GM21529 (cell line): ENCODE data around the gene SDK2.

Experiments used
- ATAC-seq: cut with Tn5 transposase; IDR thresholded peaks from one replicate; pipeline ENCODE4 v1.9.1; 2021; ENCODE audit not compliant: unreplicated experiment

The SDK2 gene

DNA sequence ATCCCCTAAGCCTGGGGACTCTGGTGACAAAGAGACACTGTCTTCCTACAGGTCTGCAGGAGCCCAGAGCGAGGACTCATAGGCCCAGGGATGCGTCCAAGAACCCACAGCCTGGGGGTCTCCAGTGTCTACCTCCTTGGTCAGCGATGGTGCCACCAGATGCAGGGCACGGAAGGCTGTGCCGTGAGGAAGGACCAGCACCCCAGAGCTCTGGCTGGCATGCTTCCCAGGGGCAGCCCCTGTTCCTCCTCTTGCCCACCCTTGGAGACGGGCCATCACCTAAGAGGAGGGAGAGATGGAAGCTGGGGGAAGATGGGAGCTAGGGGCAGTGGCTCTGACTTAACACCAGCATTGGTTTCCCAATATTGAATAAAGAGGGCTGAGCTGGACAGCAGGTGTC, 125.2 kb downstream of the SDK2 start:
- ATAC-seq, result no peak

DNA sequence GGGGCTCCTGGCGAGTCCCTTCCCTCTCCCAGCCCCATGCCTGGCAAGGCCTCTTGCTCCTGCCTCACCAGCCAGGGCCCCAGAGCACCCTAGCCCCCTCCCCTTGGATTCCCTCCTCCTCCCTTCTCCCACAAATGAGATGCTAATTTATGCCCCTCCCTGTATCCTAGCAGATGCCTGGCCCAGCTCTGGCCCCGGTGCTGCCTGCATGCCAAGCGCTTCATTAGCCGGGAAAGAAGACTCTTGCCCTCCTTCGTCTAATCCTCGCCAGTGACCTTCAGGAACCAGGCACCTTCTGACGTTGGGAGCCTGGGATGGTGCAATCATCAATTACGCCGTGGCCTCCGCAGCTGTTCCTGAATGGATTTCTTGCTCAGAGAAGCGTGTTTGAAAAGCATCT, 127.8 kb downstream of the SDK2 start:
- ATAC-seq, result no peak

DNA sequence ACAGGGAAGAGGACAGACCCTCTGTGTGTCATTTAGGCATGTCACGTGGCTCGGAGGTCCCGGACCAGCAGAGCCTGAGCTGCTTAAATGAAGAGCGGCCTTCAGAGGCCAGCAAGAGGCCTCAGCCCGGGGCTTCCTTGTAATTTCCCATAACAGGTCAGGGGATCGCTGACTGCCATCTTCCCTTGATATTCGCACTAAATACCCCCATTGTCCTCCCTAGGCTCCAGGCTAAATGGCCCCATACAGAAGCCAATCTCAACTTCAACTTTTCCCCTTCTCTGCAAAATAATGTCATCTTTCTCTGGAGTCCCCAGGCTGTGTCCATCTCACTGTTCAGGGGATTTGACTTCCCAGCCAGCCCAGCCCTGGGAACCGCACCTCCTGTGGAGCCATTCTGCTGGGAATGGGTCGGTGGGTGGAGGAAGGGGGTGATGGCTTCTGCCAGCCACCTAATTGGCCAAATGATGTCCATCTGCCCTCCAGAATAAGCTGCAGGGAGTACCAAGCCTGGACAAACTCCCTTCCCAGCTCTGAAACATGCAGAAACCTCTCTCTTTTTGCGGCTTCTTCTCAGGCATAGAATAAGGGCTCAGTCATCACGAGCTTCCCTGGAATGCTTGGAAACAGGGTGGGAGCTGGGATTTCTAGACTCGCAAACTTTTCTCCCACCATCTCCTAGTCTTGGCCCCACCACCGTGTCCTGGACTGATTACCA, 129.9 kb downstream of the SDK2 start:
- ATAC-seq, result no peak

GRCh38 chr17:73513426-73513825, 130.8 kb downstream of the SDK2 start:
- ATAC-seq, result no peak

GRCh38 chr17:73511719-73512115, 132.5 kb downstream of the SDK2 start:
- no peak for ATAC-seq

- ATAC-seq, result no peak
These were observed 133.1 kb downstream of the SDK2 start for GRCh38 chr17:73510981-73511718.

- ATAC-seq, result no peak
These were observed 135.2 kb downstream of the SDK2 start for GRCh38 chr17:73508931-73509605.

- ATAC-seq, result no peak
These were observed 136.0 kb downstream of the SDK2 start for GRCh38 chr17:73508057-73508930.

GRCh38 chr17:73506470-73507435, 137.5 kb downstream of the SDK2 start:
- no peak for ATAC-seq

GRCh38 chr17:73503560-73503959, 140.7 kb downstream of the SDK2 start:
- no peak for ATAC-seq

DNA sequence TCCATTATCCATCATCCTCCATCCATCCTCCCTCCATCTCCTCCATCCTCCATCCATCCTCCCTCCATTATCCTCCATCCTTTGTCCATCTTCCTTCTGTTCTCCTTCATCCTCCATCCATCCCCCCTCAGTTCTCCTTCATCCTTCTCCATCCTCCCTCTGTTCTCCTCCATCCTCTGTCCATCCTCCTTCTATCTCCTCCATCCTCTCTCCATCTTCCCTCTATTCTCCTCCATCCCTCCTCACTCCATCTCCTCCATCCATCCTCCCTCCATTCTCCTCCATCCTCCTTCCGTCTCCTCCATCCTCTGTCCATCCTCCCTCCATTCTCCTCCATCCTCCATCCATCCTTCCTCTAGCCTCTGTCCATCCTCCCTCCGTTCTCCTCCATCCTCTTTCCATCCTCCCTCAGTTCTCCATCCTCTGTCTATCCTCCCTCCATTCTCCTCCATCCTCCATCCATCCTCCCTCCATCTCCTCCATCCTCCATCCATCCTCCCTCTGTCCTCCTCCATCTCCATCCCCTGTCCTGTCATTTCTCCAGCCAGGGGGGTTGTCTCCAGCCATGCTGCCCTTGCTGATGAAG, 143.7 kb downstream of the SDK2 start:
- no peak for ATAC-seq

DNA sequence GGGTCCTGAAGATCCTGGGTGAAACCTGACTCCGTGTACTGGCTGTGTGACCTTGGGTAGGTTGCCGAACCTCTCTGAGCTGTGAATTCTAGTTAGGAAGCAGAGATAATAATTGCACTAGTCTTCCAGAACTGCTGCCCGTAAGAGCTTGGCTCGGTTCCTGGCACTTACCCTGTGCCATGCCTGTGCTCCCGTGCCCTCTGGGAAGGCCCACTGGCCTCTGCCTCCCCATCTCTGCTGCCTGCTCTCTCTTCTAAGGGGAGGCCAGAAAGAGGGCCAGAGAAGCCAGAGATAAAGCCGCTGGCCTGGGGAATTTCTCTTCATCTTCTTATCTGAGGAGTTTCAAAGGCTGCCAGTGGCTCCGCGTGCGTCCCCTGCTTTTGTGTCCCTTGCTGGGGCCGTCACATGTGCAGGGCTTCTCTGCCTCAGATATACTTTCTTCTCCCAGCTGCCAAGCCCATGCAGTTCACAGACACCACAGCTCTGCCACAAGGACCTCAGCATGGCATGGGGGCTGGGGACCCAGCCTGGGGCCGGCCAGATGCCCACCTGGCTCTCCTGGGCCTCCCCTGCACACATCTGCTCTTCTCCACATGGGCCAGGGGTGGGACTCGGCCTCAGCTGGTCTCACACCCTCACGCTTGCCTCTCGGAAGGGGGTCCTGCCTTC, 145.2 kb downstream of the SDK2 start:
- ATAC-seq, result no peak

DNA sequence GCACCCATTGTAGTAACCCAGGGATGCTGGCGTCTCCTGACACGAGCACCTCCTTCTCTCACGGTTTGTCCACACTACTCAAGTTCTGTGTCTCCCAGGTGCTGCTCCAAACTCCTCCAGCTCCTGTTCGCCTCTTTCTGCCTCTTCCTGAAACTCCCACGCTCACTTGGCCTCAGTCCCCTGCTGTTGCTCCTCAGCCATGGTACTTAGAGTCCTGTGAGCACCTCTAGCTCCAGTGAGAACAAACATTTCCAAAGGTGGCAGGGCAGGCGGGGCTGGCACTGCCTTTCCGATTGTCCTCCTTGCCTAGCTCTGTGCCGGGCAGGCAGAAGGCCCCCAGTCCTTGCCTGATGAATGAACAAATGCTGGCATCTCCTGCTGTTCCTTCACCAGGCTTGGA, 146.1 kb downstream of the SDK2 start:
- ATAC-seq, result no peak

GRCh38 chr17:73497721-73498120, 146.5 kb downstream of the SDK2 start:
- no peak for ATAC-seq

- no peak for ATAC-seq
These were observed 148.0 kb downstream of the SDK2 start for GRCh38 chr17:73496232-73496631.

GRCh38 chr17:73495641-73496040, 148.6 kb downstream of the SDK2 start:
- ATAC-seq, result no peak

- ATAC-seq, result no peak
These were observed 149.3 kb downstream of the SDK2 start for GRCh38 chr17:73494950-73495349.

DNA sequence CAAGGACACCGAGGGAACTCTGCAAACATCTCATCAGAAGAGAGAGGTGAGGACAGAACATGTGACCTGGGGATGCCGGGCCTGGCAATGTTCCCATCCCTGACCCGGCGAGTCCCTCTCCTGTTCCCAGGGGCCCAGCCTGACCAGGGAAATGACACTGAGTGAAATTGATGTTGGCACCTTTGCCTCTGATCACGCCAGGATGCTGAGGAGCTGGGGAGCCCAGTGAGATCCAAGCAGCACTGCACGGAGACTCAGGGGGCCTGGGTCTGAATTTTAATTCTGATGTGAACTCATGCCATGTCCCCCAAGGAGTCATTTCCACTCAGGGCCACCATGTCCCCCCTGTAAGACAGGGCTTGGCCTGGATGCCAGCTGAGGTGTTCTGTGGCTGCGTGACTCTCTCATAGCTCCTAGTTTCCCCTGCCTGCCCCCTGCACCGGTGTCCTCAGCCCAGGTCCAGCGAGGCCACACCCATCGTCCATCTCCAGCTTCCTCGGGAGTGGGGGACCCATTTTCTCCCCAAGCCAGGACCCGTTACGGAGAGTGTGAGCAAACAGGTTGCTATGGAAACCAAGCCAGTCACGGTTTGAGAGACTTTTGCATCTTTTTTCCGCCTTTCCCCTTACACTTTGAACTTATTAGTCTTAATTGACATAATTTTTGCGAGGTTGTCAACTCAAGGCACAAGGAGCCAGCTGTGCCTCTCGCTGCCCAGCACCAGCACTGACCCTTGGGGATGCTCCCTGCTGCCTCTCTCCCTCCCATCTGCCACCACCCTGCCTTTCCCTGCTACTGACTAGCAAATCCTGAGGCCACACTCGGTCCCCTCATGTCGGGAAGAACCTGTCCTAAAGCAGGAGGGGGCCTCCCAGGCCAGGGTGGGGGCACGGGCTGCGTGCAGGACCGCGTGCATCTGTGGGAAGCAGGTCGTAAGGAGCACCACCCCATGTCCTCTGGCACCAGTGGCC, 150.0 kb downstream of the SDK2 start:
- ATAC-seq, result no peak
